Activated T-helper 1 cell treated with Interleukin-2 at 50 U/mL for 16 hours (primary cell): Measurements from ENCODE around the gene GADD45A.
"Not testable (repeated sequence)": the region's sequence is repeated elsewhere in the genome, so short reads cannot be mapped to it uniquely, and the experiment has no call there.

Experiments used
- DNase-seq: peaks from one replicate; pipeline ENCODE4 v3.0.0-alpha.2; 2020; ENCODE audit warnings: low read depth

The GADD45A gene

GRCh38 chr1:67721650-67722291 is 36.8 kb downstream of the GADD45A start:
- DNase-seq, result no peak

DNA sequence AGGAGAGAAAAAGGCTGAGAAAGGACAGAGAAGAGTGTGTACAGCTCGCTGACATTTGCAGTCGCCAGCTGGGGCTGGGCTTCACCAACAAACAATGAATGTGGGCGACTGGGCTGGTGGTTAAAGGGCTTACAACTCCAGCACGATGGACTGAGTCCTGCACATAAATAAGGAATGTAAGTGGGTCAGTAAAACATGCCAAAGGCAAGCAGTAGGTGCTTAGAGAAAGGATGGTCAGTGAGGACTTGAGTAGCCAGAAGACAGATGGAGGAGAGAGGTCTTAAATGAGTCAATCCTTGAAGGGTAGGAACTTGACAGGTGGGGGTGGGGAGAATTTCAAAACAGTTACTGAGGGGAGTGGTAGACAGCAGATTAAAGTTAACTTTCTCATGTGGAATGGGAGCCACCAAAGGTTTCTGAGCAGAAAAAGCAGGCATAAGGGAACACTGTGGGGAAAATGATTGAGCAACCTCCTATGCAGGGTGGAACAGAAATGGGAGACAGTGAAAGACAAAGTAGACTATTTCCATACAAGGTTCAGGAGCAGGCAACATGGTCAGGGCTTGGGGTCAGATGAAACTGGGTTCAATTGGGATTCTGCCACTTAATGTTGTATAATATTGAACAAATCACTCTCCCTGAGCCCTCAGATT is 37.4 kb downstream of the GADD45A start:
- DNase-seq, result no peak

DNA sequence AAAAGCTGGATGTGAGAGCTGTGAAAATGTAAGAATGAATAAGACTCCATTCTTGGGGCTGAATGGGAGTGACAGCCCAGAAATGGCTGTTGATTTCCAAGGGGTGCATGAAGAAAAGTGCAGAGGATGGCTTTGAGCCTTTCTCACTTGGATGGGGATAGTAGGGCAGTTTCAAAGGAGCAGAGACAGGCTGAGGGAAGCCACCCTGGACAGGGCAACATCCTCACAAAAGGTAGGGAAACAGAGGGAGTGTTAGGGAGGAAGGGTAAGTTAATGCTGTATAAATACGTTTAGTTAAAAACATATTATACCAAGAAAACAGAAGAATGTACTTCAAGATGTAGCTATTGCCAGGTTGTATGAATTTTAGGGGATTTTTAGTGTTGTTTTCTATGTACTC is 38.1 kb downstream of the GADD45A start:
- DNase-seq, result no peak

- DNase-seq, result no peak
These were observed 38.6 kb downstream of the GADD45A start for GRCh38 chr1:67723620-67724019.

DNA sequence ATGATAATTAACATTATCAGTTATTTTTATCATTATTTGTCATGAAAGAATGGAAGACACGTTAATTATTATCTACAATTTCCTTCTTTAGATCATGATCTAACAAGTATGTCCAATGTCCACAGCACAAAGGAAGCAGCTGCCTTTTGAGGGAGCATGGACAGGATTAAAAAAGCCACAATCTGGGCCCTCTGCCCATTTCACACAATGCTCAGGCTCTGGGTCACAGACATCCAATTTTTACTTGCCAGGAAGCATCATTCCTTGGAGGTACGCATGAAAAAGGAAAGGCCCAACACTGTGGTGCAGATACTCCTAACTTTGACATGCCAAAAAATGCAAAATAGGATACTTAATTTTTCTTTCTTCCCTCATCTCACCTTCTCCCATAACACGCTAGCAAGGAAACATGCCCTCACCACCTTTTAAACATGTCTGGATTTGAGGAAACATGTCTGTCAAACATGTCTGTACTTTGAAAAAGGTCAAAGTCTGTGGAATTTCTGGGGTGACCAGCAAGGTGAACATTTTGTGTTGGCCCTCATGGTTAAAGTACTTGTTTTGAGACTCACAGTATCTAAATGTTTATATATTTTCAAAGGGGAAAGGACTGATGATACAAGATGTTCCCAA is 40.0 kb downstream of the GADD45A start:
- DNase-seq, result no peak

- DNase-seq, result no peak
These were observed 41.2 kb downstream of the GADD45A start for GRCh38 chr1:67726224-67726623.

- no peak for DNase-seq
These were observed 44.9 kb downstream of the GADD45A start for GRCh38 chr1:67729872-67730271.

GRCh38 chr1:67730312-67730711 is 45.3 kb downstream of the GADD45A start:
- not testable (repeated sequence) for DNase-seq

- no peak for DNase-seq
These were observed 46.3 kb downstream of the GADD45A start for GRCh38 chr1:67731322-67731721.

DNA sequence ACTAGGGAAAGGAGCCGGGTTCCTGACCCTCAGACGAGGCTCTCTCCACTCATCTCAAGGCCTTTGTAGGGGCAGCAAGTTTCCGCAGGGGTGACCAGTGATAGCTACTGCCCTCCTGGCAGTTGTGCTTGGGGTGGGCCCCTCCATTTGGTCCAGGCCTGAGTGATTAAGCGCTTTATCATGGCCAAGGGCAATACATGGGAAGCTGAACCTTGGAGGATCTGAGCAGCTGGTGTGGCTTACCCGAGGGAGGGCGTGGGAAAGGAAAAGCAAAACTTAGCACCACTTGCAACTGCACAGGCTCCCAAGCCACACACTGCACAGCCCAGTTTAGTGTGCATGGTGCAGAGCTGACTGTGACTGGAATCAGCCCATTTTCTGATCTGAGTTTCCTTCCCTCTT is 47.8 kb downstream of the GADD45A start:
- no peak for DNase-seq

- DNase-seq, result no peak
These were observed 48.8 kb downstream of the GADD45A start for GRCh38 chr1:67733681-67734322.

DNA sequence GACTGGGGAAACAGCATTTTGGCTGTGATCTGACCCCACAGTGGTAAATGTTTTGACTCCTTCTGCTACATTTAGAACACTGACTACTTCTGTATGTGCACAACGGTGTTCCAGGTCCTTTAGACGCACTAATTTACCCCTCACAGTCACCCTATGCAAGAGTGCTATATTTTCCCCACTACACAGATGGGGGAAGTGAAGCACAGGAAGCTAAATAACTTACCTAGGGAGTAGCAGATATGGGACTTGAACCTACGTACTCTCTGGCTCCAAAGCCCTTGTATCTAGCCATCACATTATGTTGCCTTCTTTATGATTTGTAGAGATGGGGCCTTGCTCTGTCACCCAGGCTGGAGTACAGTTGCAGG is 49.3 kb downstream of the GADD45A start:
- no peak for DNase-seq

DNA sequence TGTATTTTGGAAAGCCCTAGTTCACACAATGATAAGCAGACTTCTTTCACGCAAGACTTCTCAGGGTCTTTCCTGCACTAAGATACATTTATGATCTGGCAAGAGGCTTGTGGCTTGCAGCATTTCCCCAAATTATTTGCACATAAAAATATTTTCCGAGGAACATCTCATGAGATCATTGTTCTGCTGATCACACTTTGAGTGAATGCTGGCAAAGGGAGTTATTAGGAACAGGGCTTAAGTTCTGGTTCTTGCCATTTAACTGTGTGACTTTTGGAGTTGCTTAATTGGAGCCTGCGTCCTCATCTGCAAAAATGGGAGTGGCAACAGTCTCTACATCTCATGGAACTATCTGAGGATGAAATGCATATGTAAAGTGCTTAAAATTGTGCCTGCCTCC is 50.2 kb downstream of the GADD45A start:
- no peak for DNase-seq

- peak; percentile 30 for DNase-seq
These were observed 51.0 kb downstream of the GADD45A start for GRCh38 chr1:67735806-67736627.

- DNase-seq, result no peak
These were observed 51.7 kb downstream of the GADD45A start for GRCh38 chr1:67736750-67737149.

DNA sequence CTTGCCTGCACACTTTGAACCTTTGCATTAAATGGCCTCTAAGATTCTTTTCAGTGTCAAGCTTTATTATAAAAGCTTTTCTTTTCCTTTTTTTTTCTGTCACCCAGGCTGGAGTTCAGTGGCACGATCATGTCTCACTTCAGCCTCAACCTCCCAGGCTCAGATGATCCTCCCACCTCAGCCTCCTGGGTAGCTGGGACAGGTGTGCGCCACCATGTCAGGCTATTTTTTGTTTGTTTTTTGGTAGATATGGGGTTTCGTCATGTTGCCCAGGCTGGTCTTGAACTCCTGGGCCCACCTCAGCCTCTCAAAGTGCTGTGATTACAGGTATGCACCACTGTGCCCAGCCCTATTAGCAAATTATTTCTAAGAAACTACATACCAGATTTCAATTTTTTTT is 52.9 kb downstream of the GADD45A start:
- no peak for DNase-seq
